Fibroblast of lung (primary cell): Measurements from ENCODE around the gene CCDC14. TPM values are rescaled to one million over a fixed set of nuclear protein-coding genes. Genes with fewer than 3 reads are reported as not detected.
A peak's percentile ranks its signal among the peaks of the same experiment; 100 is the strongest.

Experiments
- DNase-seq, 2 donors: peaks; one replicate each; pipeline versions ENCODE4 v3.0.0 to v3.0.0-alpha.2; 2010; ENCODE audit warnings: low read depth in 2 of 2
- H2AFZ ChIP-seq: 2 replicates; pipeline ENCODE4 v1.5.1; 2012; ENCODE audit warnings: low read length, control low read depth, inconsistent platforms
- H3K27ac ChIP-seq: 2 replicates; pipeline ENCODE4 v1.5.1; 2011; ENCODE audit warnings: low read length, control low read depth; ENCODE audit not compliant: insufficient read depth
- H3K27me3 ChIP-seq: 2 replicates; pipeline ENCODE4 v1.5.1; 2011; ENCODE audit warnings: mild to moderate bottlenecking, low read length; ENCODE audit not compliant: control insufficient read depth, insufficient read depth
- H3K36me3 ChIP-seq: 2 replicates; pipeline ENCODE4 v1.5.1; 2011; ENCODE audit warnings: low read length; ENCODE audit not compliant: control insufficient read depth, insufficient read depth
- H3K4me1 ChIP-seq: 2 replicates; pipeline ENCODE4 v1.5.1; 2011; ENCODE audit warnings: low read length; ENCODE audit not compliant: control insufficient read depth, insufficient read depth; ENCODE audit errors: extremely low read depth
- H3K4me2 ChIP-seq: 2 replicates; pipeline ENCODE4 v1.5.1; 2011; ENCODE audit warnings: low read length, control low read depth; ENCODE audit not compliant: insufficient read depth; ENCODE audit errors: extremely low read depth
- H3K4me3 ChIP-seq, 4 experiments: fragments of 200-600 bp in 1 of 4; sonication (generic) in 1 of 4; replicated peaks in 1 of 4; 2 replicates each; pipeline ENCODE4 v1.5.1; 2011 to 2016; ENCODE audit warnings: low read length in 4 of 4, low read depth in 3 of 4, mild to moderate bottlenecking in 3 of 4, control low read depth in 2 of 4, inconsistent platforms in 1 of 4, mixed read lengths in 1 of 4; ENCODE audit not compliant: insufficient read depth in 1 of 4; ENCODE audit errors: control extremely low read depth in 1 of 4
- H3K79me2 ChIP-seq: 2 replicates; pipeline ENCODE4 v1.5.1; 2012; ENCODE audit warnings: mild to moderate bottlenecking, low read length, inconsistent platforms; ENCODE audit not compliant: control insufficient read depth, insufficient read depth
- H3K9ac ChIP-seq: 2 replicates; pipeline ENCODE4 v1.5.1; 2011; ENCODE audit warnings: mild to moderate bottlenecking, low read length, control low read depth; ENCODE audit not compliant: insufficient read depth
- H3K9me3 ChIP-seq: 2 replicates; pipeline ENCODE4 v1.5.1; 2012; ENCODE audit warnings: low read depth, low read length; ENCODE audit not compliant: control insufficient read depth, insufficient read depth
- H4K20me1 ChIP-seq: 2 replicates; pipeline ENCODE4 v1.5.1; 2011; ENCODE audit warnings: low read length; ENCODE audit not compliant: control insufficient read depth, insufficient read depth; ENCODE audit errors: extremely low read depth
- EZH2 ChIP-seq: IDR thresholded peaks from 2 replicates; pipeline ENCODE4 v1.5.1; 2012; ENCODE audit warnings: low read length, control low read depth, mild to moderate bottlenecking; ENCODE audit errors: missing control alignments
- polyA plus RNA-seq, 2 donors: library from polyadenylated mRNA; depleted of rRNA in 1 of 2; stranded (reverse) in 1 of 2; unstranded in 1 of 2; fragments of >200 nt; gene quantifications; 2 replicates each; pipeline ENCODE4 v1.2.1, GENCODE V29; 2011 to 2012; ENCODE audit warnings: missing spikeins in 1 of 2
- total RNA-seq: library from RNA; depleted of rRNA; stranded (reverse); fragments of >200 nt; gene quantifications from 2 replicates; pipeline ENCODE4 v1.2.1, GENCODE V29; 2014
- TF ChIP-seq, protein P1 (sequence below), 2 donors: IDR thresholded peaks in 1 of 2; conservative IDR thresholded peaks in 1 of 2; 1 replicate in 1 of 2; 2 replicates in 1 of 2; pipeline ENCODE4 v1.5.1; 2011 to 2012; ENCODE audit warnings: low read length in 2 of 2, control low read depth in 1 of 2, inconsistent platforms in 1 of 2, low read depth in 1 of 2, mild to moderate bottlenecking in 1 of 2

The CCDC14 gene
- total and polyA plus RNA-seq, 2 donors (not counting 1 experiment from before 2014, with no cell fraction given): 35.2 to 94.8 TPM

DNA sequence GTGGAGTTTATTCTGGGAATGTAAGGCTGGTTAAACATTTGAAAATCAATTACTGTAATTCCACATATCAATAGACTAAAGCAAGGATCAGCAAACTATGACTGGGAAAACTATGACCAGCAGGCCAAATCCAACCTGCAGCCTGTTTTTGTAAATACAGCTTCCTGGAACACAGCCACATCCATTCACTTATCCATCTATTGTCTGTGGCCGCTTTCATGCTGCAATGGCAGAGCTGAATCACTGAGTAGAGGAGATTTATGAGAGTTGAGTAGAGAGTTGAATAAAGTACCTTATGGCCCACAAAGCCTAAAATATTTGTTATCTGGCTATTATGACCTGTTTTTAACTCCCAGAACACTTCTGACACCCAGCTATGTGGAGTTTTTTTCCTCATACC, 89.1 kb downstream of the CCDC14 start:
- peak in 1 of 2 donors; percentile 82 for DNase-seq
- H3K36me3 ChIP-seq: peaks cover 3% of the 10 kb centered on the region
- peaks cover 10% of the 10 kb centered on the region for H3K4me1 ChIP-seq
- peaks cover 62% of the 10 kb centered on the region for H3K79me2 ChIP-seq
- no peaks in the 10 kb centered on the region for H4K20me1 ChIP-seq
- no peak overlapping the region for H3K4me3 ChIP-seq
- no peak overlapping the region for H3K4me2 ChIP-seq
- H3K27ac ChIP-seq: no peak overlapping the region
- no peak for TF ChIP-seq EZH2
- TF ChIP-seq, protein P1, sequence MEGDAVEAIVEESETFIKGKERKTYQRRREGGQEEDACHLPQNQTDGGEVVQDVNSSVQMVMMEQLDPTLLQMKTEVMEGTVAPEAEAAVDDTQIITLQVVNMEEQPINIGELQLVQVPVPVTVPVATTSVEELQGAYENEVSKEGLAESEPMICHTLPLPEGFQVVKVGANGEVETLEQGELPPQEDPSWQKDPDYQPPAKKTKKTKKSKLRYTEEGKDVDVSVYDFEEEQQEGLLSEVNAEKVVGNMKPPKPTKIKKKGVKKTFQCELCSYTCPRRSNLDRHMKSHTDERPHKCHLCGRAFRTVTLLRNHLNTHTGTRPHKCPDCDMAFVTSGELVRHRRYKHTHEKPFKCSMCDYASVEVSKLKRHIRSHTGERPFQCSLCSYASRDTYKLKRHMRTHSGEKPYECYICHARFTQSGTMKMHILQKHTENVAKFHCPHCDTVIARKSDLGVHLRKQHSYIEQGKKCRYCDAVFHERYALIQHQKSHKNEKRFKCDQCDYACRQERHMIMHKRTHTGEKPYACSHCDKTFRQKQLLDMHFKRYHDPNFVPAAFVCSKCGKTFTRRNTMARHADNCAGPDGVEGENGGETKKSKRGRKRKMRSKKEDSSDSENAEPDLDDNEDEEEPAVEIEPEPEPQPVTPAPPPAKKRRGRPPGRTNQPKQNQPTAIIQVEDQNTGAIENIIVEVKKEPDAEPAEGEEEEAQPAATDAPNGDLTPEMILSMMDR (conservative IDR thresholded peaks at IDR 0.05 in 1 of 2, IDR thresholded peaks at IDR 0.05 in 1 of 2; ENCODE audit: low read depth in 1 of 2, low read length in 2 of 2): no peak
- no peaks in the 10 kb centered on the region for H3K9me3 ChIP-seq
- no peak overlapping the region for H3K9ac ChIP-seq
- H3K27me3 ChIP-seq: no peaks in the 10 kb centered on the region
- no peak overlapping the region for H2AFZ ChIP-seq

DNA sequence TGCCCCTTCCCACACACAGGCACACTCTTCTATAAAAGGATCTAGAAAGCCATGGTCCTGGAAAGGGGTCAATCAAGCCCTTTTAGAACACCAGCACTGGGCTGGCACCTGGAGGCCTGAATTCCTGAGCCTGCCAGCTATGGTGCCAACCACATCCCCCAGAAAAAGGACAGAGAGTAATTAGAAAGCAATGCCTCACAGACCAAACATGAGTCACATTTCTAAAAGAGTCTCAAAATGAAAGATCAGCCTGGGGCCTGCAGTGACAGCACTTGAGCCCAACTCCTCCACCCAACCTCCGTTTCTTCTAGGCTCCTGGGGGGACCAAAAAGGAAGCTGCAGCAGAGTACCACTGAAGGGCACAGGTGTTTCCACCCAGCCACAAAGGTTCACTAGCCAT, 91.0 kb downstream of the CCDC14 start:
- no peaks in the 10 kb centered on the region for H3K9me3 ChIP-seq
- H3K79me2 ChIP-seq: peaks cover 72% of the 10 kb centered on the region
- no peak overlapping the region for H3K4me3 ChIP-seq
- DNase-seq: peak in 1 of 2 donors; percentile 58
- no peak overlapping the region for H3K4me2 ChIP-seq
- no peak overlapping the region for H3K9ac ChIP-seq
- H3K27ac ChIP-seq: no peak overlapping the region
- H3K4me1 ChIP-seq: peaks cover 10% of the 10 kb centered on the region
- no peak overlapping the region for H2AFZ ChIP-seq
- H3K36me3 ChIP-seq: peaks cover 6% of the 10 kb centered on the region
- TF ChIP-seq, protein P1 (conservative IDR thresholded peaks at IDR 0.05 in 1 of 2, IDR thresholded peaks at IDR 0.05 in 1 of 2; ENCODE audit: low read depth in 1 of 2, low read length in 2 of 2): no peak
- TF ChIP-seq EZH2: no peak
- no peaks in the 10 kb centered on the region for H4K20me1 ChIP-seq
- no peaks in the 10 kb centered on the region for H3K27me3 ChIP-seq

DNA sequence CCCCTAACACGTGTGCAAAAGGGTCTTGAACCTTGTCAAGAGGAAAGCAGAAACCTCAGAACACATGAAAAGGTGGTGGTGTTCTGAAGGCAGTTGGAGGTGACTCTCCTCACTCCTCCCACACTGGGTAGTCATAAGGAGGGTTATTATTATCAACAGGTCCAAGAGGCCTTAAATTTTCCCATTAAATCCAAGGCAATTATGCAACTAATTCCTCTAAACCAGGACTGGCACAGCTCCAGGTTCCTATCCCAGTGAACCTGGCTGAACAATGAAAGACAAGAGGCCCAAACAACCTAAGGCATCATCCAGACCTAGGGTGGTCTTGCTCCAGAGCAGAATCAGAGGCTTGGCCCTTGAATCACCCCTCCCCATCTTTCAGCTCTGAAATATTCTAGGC, 91.9 kb downstream of the CCDC14 start:
- H3K27ac ChIP-seq: no peak overlapping the region
- no peaks in the 10 kb centered on the region for H3K9me3 ChIP-seq
- no peak overlapping the region for H3K4me2 ChIP-seq
- DNase-seq: peak in 1 of 2 donors; percentile 15
- H3K27me3 ChIP-seq: no peaks in the 10 kb centered on the region
- peaks cover 10% of the 10 kb centered on the region for H3K4me1 ChIP-seq
- TF ChIP-seq EZH2: no peak
- TF ChIP-seq, protein P1 (conservative IDR thresholded peaks at IDR 0.05 in 1 of 2, IDR thresholded peaks at IDR 0.05 in 1 of 2; ENCODE audit: low read depth in 1 of 2, low read length in 2 of 2): no peak
- H3K4me3 ChIP-seq: no peak overlapping the region
- H3K9ac ChIP-seq: no peak overlapping the region
- H3K36me3 ChIP-seq: peaks cover 6% of the 10 kb centered on the region
- peaks cover 72% of the 10 kb centered on the region for H3K79me2 ChIP-seq
- no peaks in the 10 kb centered on the region for H4K20me1 ChIP-seq
- H2AFZ ChIP-seq: no peak overlapping the region
